Mesenteric fat pad (tissue), 1 donor: ENCODE results near the gene UGT1A7. TPM values are rescaled to one million over a fixed set of nuclear protein-coding genes. Genes with fewer than 3 reads are reported as not detected.
"Not testable (repeated sequence)": the region's sequence is repeated elsewhere in the genome, so short reads cannot be mapped to it uniquely, and the experiment has no call there.

Experiments used
- DNase-seq: peaks from one replicate; pipeline ENCODE4 v3.0.0-alpha.2; 2020; ENCODE audit warnings: low spot score
- total RNA-seq: library from RNA; stranded (reverse); fragmentation: NEBNext Ultra II Directional; extraction: Animal tissue kit (Norgen Biotek cat#: 25700); gene quantifications from one replicate; pipeline ENCODE4 v1.2.1, GENCODE V29; 2021
- donor health status: DM: yes; HTN: yes; CAD: no.

Gene UGT1A7
- total RNA-seq, 1 donor from 2014 or later: 0.80 TPM

- no peak for DNase-seq
Measured at GRCh38 chr2:233712611-233713261, 31.0 kb downstream of the UGT1A7 start, which contains the start of gene UGT1A5. UGT1A5 (plus strand) TSS chr2:233712907; CDS start chr2:233712992, 85 bp downstream.

GRCh38 chr2:233713262-233713615 lies 31.5 kb downstream of the UGT1A7 start:
- DNase-seq: no peak

- no peak for DNase-seq
Measured at GRCh38 chr2:233714121-233714520, 32.4 kb downstream of the UGT1A7 start.

- no peak for DNase-seq
Measured at GRCh38 chr2:233718552-233718951, 36.9 kb downstream of the UGT1A7 start, which contains the start of gene UGT1A4. UGT1A4 (plus strand) TSS chr2:233718736; CDS start chr2:233718821, 85 bp downstream.

- DNase-seq: no peak
Measured at GRCh38 chr2:233728723-233729301, 47.1 kb downstream of the UGT1A7 start, which contains the start of gene UGT1A3. UGT1A3 (plus strand) TSS chr2:233729042; CDS start chr2:233729127, 85 bp downstream.

- not testable (repeated sequence) for DNase-seq
Measured at GRCh38 chr2:233736868-233737653, 55.4 kb downstream of the UGT1A7 start.

GRCh38 chr2:233740870-233741269 lies 59.2 kb downstream of the UGT1A7 start:
- DNase-seq: no peak

- DNase-seq: no peak
Measured at GRCh38 chr2:233743464-233744259, 62.0 kb downstream of the UGT1A7 start.

GRCh38 chr2:233745073-233745755 lies 63.5 kb downstream of the UGT1A7 start:
- no peak for DNase-seq

- not testable (repeated sequence) for DNase-seq
Measured at GRCh38 chr2:233745838-233746237, 64.1 kb downstream of the UGT1A7 start.

GRCh38 chr2:233746475-233747282 lies 65.0 kb downstream of the UGT1A7 start:
- no peak for DNase-seq

- DNase-seq: no peak
Measured at GRCh38 chr2:233747283-233747544, 65.5 kb downstream of the UGT1A7 start.

GRCh38 chr2:233750689-233751088 lies 69.0 kb downstream of the UGT1A7 start:
- not testable (repeated sequence) for DNase-seq

GRCh38 chr2:233751212-233752009 lies 69.7 kb downstream of the UGT1A7 start:
- not testable (repeated sequence) for DNase-seq

GRCh38 chr2:233754872-233755611 lies 73.3 kb downstream of the UGT1A7 start:
- no peak for DNase-seq

- no peak for DNase-seq
Measured at GRCh38 chr2:233756429-233757081, 74.9 kb downstream of the UGT1A7 start.

GRCh38 chr2:233758141-233758540 lies 76.4 kb downstream of the UGT1A7 start:
- DNase-seq: no peak

GRCh38 chr2:233758849-233759248 lies 77.1 kb downstream of the UGT1A7 start:
- DNase-seq: no peak
